HepG2 (cell line): ENCODE measurements around the gene CEBPZOS. TPM values are rescaled to one million over a fixed set of nuclear protein-coding genes. Genes with fewer than 3 reads are reported as not detected.

ENCODE experiments used
- ADNP ChIP-seq: sonication (generic); formaldehyde crosslinking; IDR thresholded peaks from 2 replicates; pipeline ENCODE4 v1.4.0; 2020; ENCODE audit warnings: missing genetic modification reagents
- ATF1 ChIP-seq: IDR thresholded peaks from 2 replicates; pipeline ENCODE4 v1.6.1; 2016; ENCODE audit warnings: mild to moderate bottlenecking, control low read depth
- ATF7 ChIP-seq, 2 experiments: fragments of 450-650 bp in 1 of 2; sonication (generic) in 1 of 2; formaldehyde crosslinking in 1 of 2; IDR thresholded peaks; 2 replicates each; pipeline versions ENCODE4 v1.4.0 to v1.6.1; 2016 to 2020; ENCODE audit warnings: antibody characterized with exemption in 1 of 2, mild to moderate bottlenecking in 1 of 2, missing genetic modification reagents in 1 of 2
- ATRX ChIP-seq: sonication (generic); formaldehyde crosslinking; IDR thresholded peaks from 2 replicates; pipeline ENCODE4 v1.4.0; 2020; ENCODE audit warnings: missing genetic modification reagents, borderline replicate concordance
- FOXK1 ChIP-seq: sonication (generic); formaldehyde crosslinking; IDR thresholded peaks from 2 replicates; pipeline ENCODE4 v1.4.0; 2020; ENCODE audit warnings: low read depth, missing genetic modification reagents, borderline replicate concordance
- HDAC2 ChIP-seq: sonication (generic); formaldehyde crosslinking; IDR thresholded peaks from 2 replicates; pipeline ENCODE4 v1.4.0; 2020; ENCODE audit warnings: missing genetic modification reagents
- KAT8 ChIP-seq: IDR thresholded peaks from 2 replicates; pipeline ENCODE4 v1.6.1; 2016; ENCODE audit warnings: missing genetic modification reagents, missing compliant biosample characterization
- MXI1 ChIP-seq: IDR thresholded peaks from 3 replicates; pipeline ENCODE4 v1.6.1; 2012; ENCODE audit warnings: low read depth, low read length, inconsistent platforms, borderline replicate concordance
- NR2F1 ChIP-seq, 2 experiments: fragments of 450-650 bp in 1 of 2; formaldehyde crosslinking in 1 of 2; IDR thresholded peaks; 2 replicates each; pipeline versions ENCODE4 v1.5.0 to v1.6.1; 2016 to 2020; ENCODE audit warnings: mild to moderate bottlenecking in 1 of 2, missing compliant biosample characterization in 1 of 2, missing genetic modification reagents in 1 of 2, moderate library complexity in 1 of 2
- SOX13 ChIP-seq, 3 experiments: fragments of 450-650 bp in 1 of 3; sonication (generic) in 1 of 3; formaldehyde crosslinking in 1 of 3; IDR thresholded peaks in 2 of 3; conservative IDR thresholded peaks in 1 of 3; 2 replicates each; pipeline versions ENCODE4 v1.5.0 to v1.6.1; 2016 to 2020; ENCODE audit warnings: antibody characterized with exemption in 1 of 3, mild to moderate bottlenecking in 1 of 3, missing compliant biosample characterization in 1 of 3, missing genetic modification reagents in 1 of 3, moderate library complexity in 1 of 3
- SOX5 ChIP-seq: IDR thresholded peaks from 2 replicates; pipeline ENCODE4 v1.6.1; 2016; ENCODE audit warnings: borderline replicate concordance
- TBL1XR1 ChIP-seq: fragments of 150-350 bp; IDR thresholded peaks from 2 replicates; pipeline ENCODE4 v1.6.1; 2014; ENCODE audit warnings: borderline replicate concordance, low read length; ENCODE audit not compliant: partially characterized antibody
- TBP ChIP-seq: sonication (generic); formaldehyde crosslinking; IDR thresholded peaks from 2 replicates; pipeline ENCODE4 v1.5.0; 2020; ENCODE audit warnings: missing genetic modification reagents
- TMF1 ChIP-seq: sonication (generic); formaldehyde crosslinking; IDR thresholded peaks from 2 replicates; pipeline ENCODE4 v1.8.1; 2022; ENCODE audit warnings: low read depth, missing genetic modification reagents
- ZNF17 ChIP-seq: sonication (generic); formaldehyde crosslinking; IDR thresholded peaks from 2 replicates; pipeline ENCODE4 v1.5.0; 2020; ENCODE audit warnings: mild to moderate bottlenecking, missing genetic modification reagents
- ZNF205 ChIP-seq: IDR thresholded peaks from 2 replicates; pipeline ENCODE4 v1.6.1; 2018; ENCODE audit warnings: missing biosample characterization, missing genetic modification reagents
- ZNF264 ChIP-seq: sonication (generic); formaldehyde crosslinking; IDR thresholded peaks from 2 replicates; pipeline ENCODE4 v1.4.0; 2020; ENCODE audit warnings: missing genetic modification reagents
- polyA plus RNA-seq, 8 experiments: library from polyadenylated mRNA; depleted of rRNA in 3 of 8; stranded (reverse) in 7 of 8; unstranded in 1 of 8; fragments of >200 nt; fragmentation: Illumina TruSeq in 4 of 8; extraction: Trizol in 4 of 8; gene quantifications; 2 replicates each; pipeline versions ENCODE4 v1.2.1 to v1.2.3, GENCODE V29; 2011 to 2016; ENCODE audit warnings: low read depth in 4 of 8, missing spikeins in 1 of 8, mixed read lengths in 1 of 8; ENCODE audit not compliant: insufficient read depth in 1 of 8
- total RNA-seq, 5 experiments: library from RNA; depleted of rRNA; stranded (reverse); fragments of >200 nt; fragmentation: Illumina TruSeq; extraction: Trizol; gene quantifications; 2 replicates each; pipeline ENCODE4 v1.2.3, GENCODE V29; 2016; ENCODE audit warnings: low read depth in 1 of 5
- TF ChIP-seq, protein P1 (sequence below): sonication (generic); formaldehyde crosslinking; IDR thresholded peaks from 2 replicates; pipeline ENCODE4 v1.5.1; 2020; ENCODE audit warnings: mild to moderate bottlenecking, missing genetic modification reagents, moderate library complexity
- TF ChIP-seq, protein P2 (sequence below): sonication (generic); formaldehyde crosslinking; IDR thresholded peaks from 2 replicates; pipeline ENCODE4 v1.5.0; 2020; ENCODE audit warnings: mild to moderate bottlenecking, missing genetic modification reagents

Gene CEBPZOS
- total and polyA plus RNA-seq, 2 of the 13 experiments (the other 11 are each of a cell fraction or from before 2014, with no cell fraction given) = 18.6 to 44.7 TPM

DNA sequence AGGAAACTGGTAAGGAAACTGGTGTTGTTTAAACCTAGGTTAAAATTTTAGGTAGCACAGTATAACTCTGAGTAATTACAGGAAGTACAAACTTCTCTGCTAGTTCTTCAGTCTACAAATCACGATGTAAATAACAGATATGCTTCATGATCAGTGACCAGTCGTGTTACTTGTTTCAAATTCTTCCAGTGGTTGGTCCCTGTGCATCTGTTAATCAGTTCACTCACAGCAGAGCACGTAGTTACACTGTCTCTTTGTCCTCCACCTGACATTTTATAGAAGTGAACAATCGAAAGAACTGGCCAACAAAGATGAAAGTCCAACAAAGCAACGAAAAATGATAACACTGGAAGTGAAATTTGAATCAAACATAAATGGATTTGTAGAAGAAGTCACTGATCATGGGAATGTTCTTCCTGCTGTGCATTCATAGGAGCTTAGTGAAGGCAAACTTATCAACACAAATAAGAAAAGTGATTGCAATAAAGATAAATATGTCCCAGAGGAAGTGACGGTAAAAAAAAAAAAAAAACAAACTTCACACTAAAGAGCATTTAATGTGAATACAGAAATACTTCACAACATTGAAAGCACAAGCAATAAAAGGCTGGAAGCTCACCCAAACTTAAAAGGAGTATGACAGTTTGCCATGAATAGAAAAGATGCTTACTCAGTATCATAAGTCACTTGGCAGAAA is 46.5 kb upstream of the CEBPZOS start (continued):
- TF ChIP-seq, protein P1, sequence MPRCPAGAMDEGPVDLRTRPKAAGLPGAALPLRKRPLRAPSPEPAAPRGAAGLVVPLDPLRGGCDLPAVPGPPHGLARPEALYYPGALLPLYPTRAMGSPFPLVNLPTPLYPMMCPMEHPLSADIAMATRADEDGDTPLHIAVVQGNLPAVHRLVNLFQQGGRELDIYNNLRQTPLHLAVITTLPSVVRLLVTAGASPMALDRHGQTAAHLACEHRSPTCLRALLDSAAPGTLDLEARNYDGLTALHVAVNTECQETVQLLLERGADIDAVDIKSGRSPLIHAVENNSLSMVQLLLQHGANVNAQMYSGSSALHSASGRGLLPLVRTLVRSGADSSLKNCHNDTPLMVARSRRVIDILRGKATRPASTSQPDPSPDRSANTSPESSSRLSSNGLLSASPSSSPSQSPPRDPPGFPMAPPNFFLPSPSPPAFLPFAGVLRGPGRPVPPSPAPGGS (CRISPR knock-in tag) = no peak
- TF ChIP-seq HDAC2 (no peak), SOX5 (CRISPR knock-in tag) (0 out of 2 replicates have a peak, but pooled peaks have one; percentile 11), ATF1 (CRISPR knock-in tag) (0 out of 2 replicates have a peak, but pooled peaks have one; percentile 34), FOXK1 (CRISPR knock-in tag) (no peak), KAT8 (CRISPR knock-in tag) (0 out of 2 replicates have a peak, but pooled peaks have one; percentile 26), ZNF264 (CRISPR knock-in tag) (peak; percentile 55; the same call in 1 of the 2 replicates), ATF7 (IDR thresholded peaks at IDR 0.05) (no peak), ATF7 (CRISPR knock-in tag; IDR thresholded peaks at IDR 0.05) (no peak), TBL1XR1 (no peak), ATRX (CRISPR knock-in tag) (no peak), ZNF17 (CRISPR knock-in tag) (no peak), TMF1 (CRISPR knock-in tag) (no peak), ZNF205 (CRISPR knock-in tag) (no peak), ADNP (CRISPR knock-in tag) (no peak), NR2F1 (CRISPR knock-in tag; IDR thresholded peaks at IDR 0.05) (no peak), SOX13 (IDR thresholded peaks at IDR 0.05) (no peak), SOX13 (CRISPR knock-in tag; conservative IDR thresholded peaks at IDR 0.05 in 1 of 2, IDR thresholded peaks at IDR 0.05 in 1 of 2) (0 out of 4 replicates have a peak, but pooled peaks of 1 of the 2 experiments have one; percentile 14), TBP (no peak), MXI1 (no peak)
- TF ChIP-seq, protein P2, sequence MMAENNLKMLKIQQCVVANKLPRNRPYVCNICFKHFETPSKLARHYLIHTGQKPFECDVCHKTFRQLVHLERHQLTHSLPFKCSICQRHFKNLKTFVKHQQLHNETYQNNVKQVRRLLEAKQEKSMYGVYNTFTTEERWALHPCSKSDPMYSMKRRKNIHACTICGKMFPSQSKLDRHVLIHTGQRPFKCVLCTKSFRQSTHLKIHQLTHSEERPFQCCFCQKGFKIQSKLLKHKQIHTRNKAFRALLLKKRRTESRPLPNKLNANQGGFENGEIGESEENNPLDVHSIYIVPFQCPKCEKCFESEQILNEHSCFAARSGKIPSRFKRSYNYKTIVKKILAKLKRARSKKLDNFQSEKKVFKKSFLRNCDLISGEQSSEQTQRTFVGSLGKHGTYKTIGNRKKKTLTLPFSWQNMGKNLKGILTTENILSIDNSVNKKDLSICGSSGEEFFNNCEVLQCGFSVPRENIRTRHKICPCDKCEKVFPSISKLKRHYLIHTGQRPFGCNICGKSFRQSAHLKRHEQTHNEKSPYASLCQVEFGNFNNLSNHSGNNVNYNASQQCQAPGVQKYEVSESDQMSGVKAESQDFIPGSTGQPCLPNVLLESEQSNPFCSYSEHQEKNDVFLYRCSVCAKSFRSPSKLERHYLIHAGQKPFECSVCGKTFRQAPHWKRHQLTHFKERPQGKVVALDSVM (CRISPR knock-in tag) = no peak
